Neuronal stem cell (in vitro differentiated cells): ENCODE data around the gene OVCA2.

Experiments used
- DNase-seq: peaks from one replicate; pipeline ENCODE4 v3.0.0-alpha.2; 2013; ENCODE audit warnings: low spot score
- H2AFZ ChIP-seq: one replicate; pipeline ENCODE4 v1.6.1; 2013; ENCODE audit warnings: mild to moderate bottlenecking, low read length, inconsistent platforms
- H2AK5ac ChIP-seq: 2 replicates; pipeline ENCODE4 v1.6.1; 2013; ENCODE audit warnings: low read depth, mild to moderate bottlenecking, inconsistent platforms, low read length, moderate library complexity, mixed read lengths
- H2BK120ac ChIP-seq: 2 replicates; pipeline ENCODE4 v1.6.1; 2013; ENCODE audit warnings: low read depth, mild to moderate bottlenecking, inconsistent platforms, low read length, moderate library complexity, mixed read lengths
- H2BK12ac ChIP-seq: one replicate; pipeline ENCODE4 v1.6.1; 2013; ENCODE audit warnings: low read length, inconsistent platforms
- H2BK15ac ChIP-seq: 2 replicates; pipeline ENCODE4 v1.6.1; 2013; ENCODE audit warnings: mild to moderate bottlenecking, low read length, inconsistent platforms, mixed read lengths
- H2BK5ac ChIP-seq: one replicate; pipeline ENCODE4 v1.6.1; 2013; ENCODE audit warnings: inconsistent platforms, mild to moderate bottlenecking, low read length, moderate library complexity
- H3K14ac ChIP-seq: one replicate; pipeline ENCODE4 v1.6.1; 2013; ENCODE audit warnings: low read length, inconsistent platforms
- H3K18ac ChIP-seq: 2 replicates; pipeline ENCODE4 v1.6.1; 2013; ENCODE audit warnings: low read length, inconsistent platforms
- H3K23ac ChIP-seq: 2 replicates; pipeline ENCODE4 v1.6.1; 2013; ENCODE audit warnings: low read depth, mild to moderate bottlenecking, mixed read lengths, low read length, inconsistent platforms; ENCODE audit not compliant: poor library complexity
- H3K27ac ChIP-seq: replicated peaks from 3 replicates; pipeline ENCODE4 v1.5.1; 2013; ENCODE audit warnings: low read length, inconsistent platforms
- H3K27me3 ChIP-seq, 3 experiments: 2 replicates each; pipeline ENCODE4 v1.6.1; 2013; ENCODE audit warnings: low read length in 3 of 3, mild to moderate bottlenecking in 2 of 3, inconsistent platforms in 1 of 3, low read depth in 1 of 3, mixed read lengths in 1 of 3, moderate library complexity in 1 of 3; ENCODE audit not compliant: control insufficient read depth in 3 of 3, insufficient read depth in 3 of 3
- H3K36me3 ChIP-seq, 2 donors: replicated peaks in 1 of 2; 2 replicates each; pipeline ENCODE4 v1.6.1; 2013; ENCODE audit warnings: low read length in 2 of 2; ENCODE audit not compliant: control insufficient read depth in 2 of 2, insufficient read depth in 2 of 2
- H3K4ac ChIP-seq: 2 replicates; pipeline ENCODE4 v1.6.1; 2013; ENCODE audit warnings: inconsistent platforms, mild to moderate bottlenecking, low read length, moderate library complexity
- H3K4me1 ChIP-seq, 2 donors: 1 replicate in 1 of 2; 2 replicates in 1 of 2; pipeline ENCODE4 v1.6.1; 2013; ENCODE audit warnings: low read length in 2 of 2, low read depth in 1 of 2; ENCODE audit not compliant: control insufficient read depth in 2 of 2, insufficient read depth in 1 of 2
- H3K4me2 ChIP-seq: one replicate; pipeline ENCODE4 v1.6.1; 2013; ENCODE audit warnings: mild to moderate bottlenecking, low read length, inconsistent platforms; ENCODE audit not compliant: insufficient read depth, poor library complexity, severe bottlenecking
- H3K4me3 ChIP-seq, 2 donors: 2 replicates each; pipeline ENCODE4 v1.5.1; 2013; ENCODE audit warnings: low read length in 2 of 2, mild to moderate bottlenecking in 2 of 2, inconsistent platforms in 1 of 2, moderate library complexity in 1 of 2
- H3K79me1 ChIP-seq: one replicate; pipeline ENCODE4 v1.6.1; 2013; ENCODE audit warnings: low read depth, mild to moderate bottlenecking, inconsistent platforms, low read length, moderate library complexity
- H3K9ac ChIP-seq: one replicate; pipeline ENCODE4 v1.6.1; 2013; ENCODE audit warnings: mild to moderate bottlenecking, low read depth, low read length, inconsistent platforms; ENCODE audit not compliant: poor library complexity
- H3K9me3 ChIP-seq, 2 donors: replicated peaks in 1 of 2; 2 replicates each; pipeline versions ENCODE3 to v1.6.1; 2013; ENCODE audit warnings: low read length in 2 of 2, mild to moderate bottlenecking in 2 of 2, inconsistent platforms in 1 of 2, low read depth in 1 of 2, mixed read lengths in 1 of 2, moderate library complexity in 1 of 2; ENCODE audit not compliant: control insufficient read depth in 2 of 2, insufficient read depth in 1 of 2
- H4K8ac ChIP-seq: one replicate; pipeline ENCODE4 v1.6.1; 2013; ENCODE audit warnings: low read depth, mild to moderate bottlenecking, inconsistent platforms, low read length, moderate library complexity
- H4K91ac ChIP-seq: one replicate; pipeline ENCODE4 v1.6.1; 2013; ENCODE audit warnings: low read length, low read depth, mild to moderate bottlenecking, inconsistent platforms; ENCODE audit not compliant: poor library complexity
- WGBS, 2 donors: extraction: QIAGEN DNeasy Blood & Tissue Kit; methylation state at CpG; one replicate each; pipeline ENCODE4 v1.1.7; 2013; ENCODE audit warnings: missing lambda C conversion rate in 2 of 2, mixed read lengths in 1 of 2; ENCODE audit not compliant: insufficient read length in 2 of 2, insufficient replicate concordance in 1 of 2; ENCODE audit errors: extremely low coverage in 2 of 2; 5-methylcytosine and 5-hydroxymethylcytosine counted together

The OVCA2 gene

DNA sequence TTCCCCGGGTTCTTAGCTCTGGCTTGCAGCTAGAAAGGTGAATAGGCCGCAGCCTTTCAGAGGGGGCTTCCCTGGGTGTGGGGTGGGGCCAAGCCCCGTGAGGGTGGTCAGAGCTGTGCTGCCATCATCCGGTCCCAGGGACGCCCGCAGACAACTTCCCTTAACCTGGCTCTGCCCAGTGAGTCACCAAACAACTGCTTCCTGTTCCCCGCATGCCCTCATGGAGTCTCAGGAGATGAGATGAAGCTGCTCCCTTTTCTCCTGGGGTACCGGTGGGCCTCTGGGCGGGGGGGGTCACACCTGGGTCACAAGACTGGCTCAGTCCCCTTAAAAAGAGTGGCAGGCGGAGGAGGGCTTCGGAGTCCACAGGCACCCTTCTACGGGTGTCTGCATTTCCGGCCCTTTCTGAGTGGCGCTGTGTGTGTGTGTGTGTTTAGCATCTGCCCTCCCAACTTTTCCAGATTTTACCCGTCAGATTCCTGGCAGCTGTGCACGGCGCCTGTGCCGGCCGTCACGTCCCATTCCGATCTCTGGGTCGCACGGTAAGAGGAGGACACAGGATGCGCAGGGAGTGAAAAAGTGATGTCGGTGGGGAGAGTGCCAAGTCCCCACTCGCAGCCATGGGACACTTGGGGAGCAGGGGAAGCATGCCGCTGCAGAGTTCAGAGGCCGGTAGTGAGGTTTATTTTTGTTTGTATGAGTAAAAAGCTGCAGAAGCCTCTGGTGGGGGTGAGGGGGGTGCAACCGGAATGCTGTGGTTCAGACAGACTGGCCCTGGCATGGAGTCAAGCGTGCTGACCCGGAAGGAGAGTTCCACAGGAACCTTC lies 29.8 kb downstream of the OVCA2 start:
- H3K9me3 ChIP-seq, result no peaks in the 10 kb centered on the region
- no peak overlapping the region for H2BK5ac ChIP-seq
- H4K91ac ChIP-seq, result no peak overlapping the region
- no peak overlapping the region for H2BK15ac ChIP-seq
- no peak overlapping the region for H3K9ac ChIP-seq
- H2BK12ac ChIP-seq, result no peak overlapping the region
- H2BK120ac ChIP-seq, result no peak overlapping the region
- H4K8ac ChIP-seq, result no peak overlapping the region
- DNase-seq, result no peak
- H3K36me3 ChIP-seq, result peaks cover 8 to 86% of the 10 kb centered on the region in 2 donors
- no peak overlapping the region for H3K23ac ChIP-seq
- H3K14ac ChIP-seq, result no peak overlapping the region
- H3K4me1 ChIP-seq, result peaks cover 0 to 2% of the 10 kb centered on the region in 2 donors
- H2AK5ac ChIP-seq, result no peak overlapping the region
- H3K79me1 ChIP-seq, result no peaks in the 10 kb centered on the region
- H3K27me3 ChIP-seq, result no peaks in the 10 kb centered on the region
- no CpG with 5 or more reads among the region's 31 CpGs for WGBS, 2 donors
- H3K18ac ChIP-seq, result no peak overlapping the region
- no peak overlapping the region for H3K4me3 ChIP-seq
- H3K27ac ChIP-seq, result no peak overlapping the region
- no peak overlapping the region for H3K4me2 ChIP-seq
- no peak overlapping the region for H3K4ac ChIP-seq
- no peak overlapping the region for H2AFZ ChIP-seq

DNA sequence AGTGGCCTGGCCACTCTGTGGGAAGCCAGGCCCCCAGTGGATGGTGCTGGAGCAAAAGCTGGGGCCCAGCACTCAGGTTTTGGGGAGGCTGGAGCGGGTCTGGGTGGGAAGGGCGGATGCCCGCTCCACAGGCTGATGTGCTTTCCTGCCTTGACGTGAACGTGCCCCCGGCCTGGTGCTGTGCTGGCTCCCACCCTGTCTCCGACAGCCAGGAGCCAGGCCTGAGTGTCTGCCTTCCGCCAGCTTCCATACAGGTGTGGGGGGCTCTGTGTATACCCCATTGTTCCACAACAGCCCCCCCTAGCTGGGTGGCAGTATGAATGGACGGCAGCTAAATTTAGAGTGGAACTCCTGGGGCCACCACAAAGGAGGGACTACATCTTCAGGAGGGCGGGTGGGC lies 33.1 kb downstream of the OVCA2 start:
- no peak for DNase-seq
- Histone ChIP-seq H2BK15ac (no peak overlapping the region), H2BK12ac (no peak overlapping the region), H2BK5ac (no peak overlapping the region), H2BK120ac (no peak overlapping the region), H3K4ac (no peak overlapping the region), H3K4me1 (peaks cover 0 to 2% of the 10 kb centered on the region in 2 donors), H3K27ac (no peak overlapping the region), H3K4me3 (no peak overlapping the region), H3K4me2 (no peak overlapping the region), H3K23ac (no peak overlapping the region), H4K8ac (no peak overlapping the region), H3K9me3 (no peaks in the 10 kb centered on the region), H3K27me3 (no peaks in the 10 kb centered on the region), H4K91ac (no peak overlapping the region), H2AFZ (no peak overlapping the region), H3K9ac (no peak overlapping the region), H2AK5ac (no peak overlapping the region), H3K14ac (no peak overlapping the region), H3K36me3 (peaks cover 12 to 83% of the 10 kb centered on the region in 2 donors), H3K79me1 (no peaks in the 10 kb centered on the region), H3K18ac (peak overlapping the region; percentile 24)
- no CpG with 5 or more reads among the region's 10 CpGs for WGBS, 2 donors

DNA sequence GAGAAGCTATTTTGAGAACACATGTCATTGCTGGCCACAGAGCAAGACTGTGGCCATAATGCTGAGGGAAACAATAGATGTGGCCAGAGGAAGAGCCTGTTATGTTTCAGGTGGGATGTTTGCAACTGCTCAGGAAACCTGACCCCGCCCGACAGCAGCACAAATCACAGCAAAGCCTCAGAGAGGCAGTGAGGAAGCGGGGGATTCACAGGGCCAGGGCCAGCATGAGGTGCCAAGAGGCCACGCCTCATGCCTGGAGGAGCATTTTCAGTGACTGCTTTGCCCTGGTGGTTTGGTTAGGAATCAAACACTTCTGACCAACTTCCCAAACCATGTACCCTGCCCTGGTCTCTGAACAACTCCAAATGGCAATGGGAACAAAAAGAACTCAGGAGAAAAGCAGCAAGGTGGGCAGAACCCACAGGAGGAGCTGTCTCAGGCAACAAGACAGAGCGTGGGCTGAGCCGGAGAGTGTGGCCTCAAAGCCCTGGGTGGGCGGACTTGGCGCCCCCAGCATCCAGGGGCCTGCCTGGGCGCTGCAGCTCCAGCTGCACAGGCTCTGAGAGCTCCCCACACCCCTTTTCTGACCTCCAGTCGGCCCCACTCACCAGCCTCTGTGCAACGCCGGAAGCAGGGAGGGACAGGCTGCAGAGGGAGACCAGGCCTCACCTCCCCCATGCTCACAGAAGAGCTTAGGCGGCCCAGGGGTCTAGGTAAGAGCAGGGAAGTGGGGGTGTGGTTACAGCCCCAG lies 33.7 kb downstream of the OVCA2 start:
- no peak overlapping the region for H2BK5ac ChIP-seq
- H3K4me1 ChIP-seq, result peaks cover 0 to 2% of the 10 kb centered on the region in 2 donors
- no peak overlapping the region for H3K4ac ChIP-seq
- H3K23ac ChIP-seq, result no peak overlapping the region
- no peak overlapping the region for H4K91ac ChIP-seq
- no peaks in the 10 kb centered on the region for H3K9me3 ChIP-seq
- DNase-seq, result no peak
- peak overlapping the region; percentile 3 for H3K18ac ChIP-seq
- H3K4me2 ChIP-seq, result no peak overlapping the region
- no peak overlapping the region for H2AFZ ChIP-seq
- H3K36me3 ChIP-seq, result peaks cover 12 to 81% of the 10 kb centered on the region in 2 donors
- no peak overlapping the region for H3K4me3 ChIP-seq
- no peak overlapping the region for H2BK12ac ChIP-seq
- H3K79me1 ChIP-seq, result no peaks in the 10 kb centered on the region
- H3K9ac ChIP-seq, result no peak overlapping the region
- no peak overlapping the region for H3K27ac ChIP-seq
- H2AK5ac ChIP-seq, result no peak overlapping the region
- H2BK15ac ChIP-seq, result no peak overlapping the region
- H3K14ac ChIP-seq, result no peak overlapping the region
- WGBS, 2 donors, result no CpG with 5 or more reads among the region's 13 CpGs
- no peak overlapping the region for H2BK120ac ChIP-seq
- no peaks in the 10 kb centered on the region for H3K27me3 ChIP-seq
- no peak overlapping the region for H4K8ac ChIP-seq
